ENCODE results near the gene SUV39H1. TPM values are rescaled to one million over a fixed set of nuclear protein-coding genes. Genes with fewer than 3 reads are reported as not detected.

SUV39H1 gene
- total RNA-seq, 6 donors from 2014 or later: 1.2 to 7.3 (median 6.0) TPM

GRCh38 chrX:48714573-48714972 is 18.0 kb downstream of the SUV39H1 start:
- ATAC-seq (ENCODE audit: low FRiP score in 2 of 2): peak in 1 of 2 donors; percentile 57
- H3K27ac ChIP-seq: no peak overlapping the region
- H3K27me3 ChIP-seq: no peaks in the 10 kb centered on the region
- no peaks in the 10 kb centered on the region for H3K36me3 ChIP-seq
- H3K9me3 ChIP-seq: no peaks in the 10 kb centered on the region
- DNase-seq: no peak
- TF ChIP-seq CTCF (IDR thresholded peaks at IDR 0.05): no peak
- no peak for TF ChIP-seq POLR2A (IDR thresholded peaks at IDR 0.05)
- no peak for TF ChIP-seq POLR2AphosphoS5 (IDR thresholded peaks at IDR 0.05)
- TF ChIP-seq EP300 (IDR thresholded peaks at IDR 0.05): no peak
- WGBS, 2 donors: 68 to 75% methylated on average over 5 of the region's 5 CpGs
- no peak overlapping the region for H3K4me3 ChIP-seq
- H3K4me1 ChIP-seq: no peaks in the 10 kb centered on the region

- Histone ChIP-seq H3K4me1 (no peaks in the 10 kb centered on the region), H3K36me3 (no peaks in the 10 kb centered on the region), H3K27me3 (no peaks in the 10 kb centered on the region), H3K27ac (no peak overlapping the region), H3K9me3 (no peaks in the 10 kb centered on the region), H3K4me3 (no peak overlapping the region)
- no peak for TF ChIP-seq POLR2A (IDR thresholded peaks at IDR 0.05)
- TF ChIP-seq CTCF (IDR thresholded peaks at IDR 0.05): no peak
- no peak for TF ChIP-seq EP300 (IDR thresholded peaks at IDR 0.05)
- no peak for TF ChIP-seq POLR2AphosphoS5 (IDR thresholded peaks at IDR 0.05)
- DNase-seq (no peak), ATAC-seq (ENCODE audit: low FRiP score in 2 of 2) (peak in 1 of 2 donors; percentile 80)
- 77 to 88% methylated on average over 2 of the region's 2 CpGs for WGBS, 2 donors
Observed at GRCh38 chrX:48715072-48715471, 18.5 kb downstream of the SUV39H1 start.

GRCh38 chrX:48715876-48716502 is 19.5 kb downstream of the SUV39H1 start:
- ATAC-seq (ENCODE audit: low FRiP score in 2 of 2): peak in 1 of 2 donors; percentile 65
- H3K27me3 ChIP-seq: no peaks in the 10 kb centered on the region
- TF ChIP-seq EP300 (IDR thresholded peaks at IDR 0.05) (no peak), POLR2AphosphoS5 (IDR thresholded peaks at IDR 0.05) (no peak), CTCF (IDR thresholded peaks at IDR 0.05) (no peak), POLR2A (IDR thresholded peaks at IDR 0.05) (no peak)

GRCh38 chrX:48719958-48720357 is 23.4 kb downstream of the SUV39H1 start:
- ATAC-seq (ENCODE audit: low FRiP score in 2 of 2): no peak
- H3K27ac ChIP-seq: no peak overlapping the region
- no peak for DNase-seq
- no peak overlapping the region for H3K4me3 ChIP-seq
- no peaks in the 10 kb centered on the region for H3K36me3 ChIP-seq
- H3K27me3 ChIP-seq: no peaks in the 10 kb centered on the region
- TF ChIP-seq POLR2A (IDR thresholded peaks at IDR 0.05) (no peak), EP300 (IDR thresholded peaks at IDR 0.05) (no peak), POLR2AphosphoS5 (IDR thresholded peaks at IDR 0.05) (no peak), CTCF (IDR thresholded peaks at IDR 0.05) (no peak)
- 42 to 92% methylated on average over 2 of the region's 2 CpGs for WGBS, 2 donors
- no peaks in the 10 kb centered on the region for H3K4me1 ChIP-seq
- peaks cover 0 to 6% (median 0%) of the 10 kb centered on the region in 4 donors for H3K9me3 ChIP-seq

More at GRCh38 chrX:48715876-48716502, 19.5 kb downstream of the SUV39H1 start:
- DNase-seq: no peak
- no peaks in the 10 kb centered on the region for H3K9me3 ChIP-seq
- H3K4me1 ChIP-seq: no peaks in the 10 kb centered on the region
- H3K4me3 ChIP-seq: no peak overlapping the region
- 67 to 92% methylated on average over 4 of the region's 4 CpGs for WGBS, 2 donors
- H3K36me3 ChIP-seq: no peaks in the 10 kb centered on the region
- H3K27ac ChIP-seq: no peak overlapping the region

All from upper lobe of left lung (tissue), 6 donors.